Neuron (in vitro differentiated cells): Measurements from ENCODE around the gene RNU7-1.

Experiments used
- H2AFZ ChIP-seq: one replicate; pipeline ENCODE4 v1.6.1; 2013; ENCODE audit warnings: low read depth, mild to moderate bottlenecking, inconsistent platforms, low read length, moderate library complexity
- H3K27me3 ChIP-seq: one replicate; pipeline ENCODE4 v1.6.1; 2013; ENCODE audit warnings: low read length; ENCODE audit not compliant: insufficient read depth
- H3K36me3 ChIP-seq: one replicate; pipeline ENCODE4 v1.6.1; 2013; ENCODE audit warnings: low read length; ENCODE audit not compliant: insufficient read depth
- H3K4me1 ChIP-seq: one replicate; pipeline ENCODE4 v1.6.1; 2013; ENCODE audit warnings: low read length; ENCODE audit not compliant: insufficient read depth
- H3K4me3 ChIP-seq: 2 replicates; pipeline ENCODE4 v1.5.1; 2013; ENCODE audit warnings: mild to moderate bottlenecking, low read length, moderate library complexity
- H3K9me3 ChIP-seq: one replicate; pipeline ENCODE4 v1.6.1; 2013; ENCODE audit warnings: low read length

The RNU7-1 gene

GRCh38 chr12:6964605-6965025 lies 21.0 kb downstream of the RNU7-1 start:
- H3K36me3 ChIP-seq = peaks cover 45% of the 10 kb centered on the region
- no peaks in the 10 kb centered on the region for H3K9me3 ChIP-seq
- no peak overlapping the region for H3K4me3 ChIP-seq
- no peak overlapping the region for H2AFZ ChIP-seq
- no peaks in the 10 kb centered on the region for H3K27me3 ChIP-seq
- peaks cover 10% of the 10 kb centered on the region for H3K4me1 ChIP-seq

DNA sequence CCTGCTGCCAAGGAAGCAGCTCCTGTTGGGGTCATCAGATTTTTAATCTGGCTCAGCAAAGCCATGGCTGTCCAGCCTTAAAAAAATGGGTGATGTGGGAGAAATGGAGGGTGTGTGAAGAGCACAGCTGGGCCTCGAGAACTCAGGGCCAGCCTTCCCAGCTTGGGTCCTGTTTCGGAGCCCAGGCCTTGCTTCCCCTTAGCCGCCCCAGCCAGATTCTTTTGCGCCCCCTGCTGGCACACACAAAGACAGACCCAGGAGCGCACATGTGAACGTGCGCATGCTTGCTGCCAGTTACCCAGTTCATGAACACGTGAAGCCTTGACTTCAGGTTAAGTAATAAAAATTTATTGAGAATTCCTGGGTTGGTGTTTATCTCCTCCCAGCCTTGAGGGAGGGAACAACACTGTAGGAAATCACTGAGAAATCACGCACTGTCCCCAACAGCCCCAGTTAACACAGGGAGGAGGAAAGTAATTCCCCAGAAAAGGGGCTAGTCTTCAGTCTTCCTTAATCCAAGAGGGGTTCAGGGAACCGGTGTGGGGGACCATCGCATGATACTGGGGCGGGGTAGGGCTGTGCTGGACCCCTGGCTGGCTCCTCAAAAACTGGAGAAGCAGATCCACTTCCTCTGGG lies 21.5 kb downstream of the RNU7-1 start:
- no peaks in the 10 kb centered on the region for H3K27me3 ChIP-seq
- peaks cover 10% of the 10 kb centered on the region for H3K4me1 ChIP-seq
- peaks cover 45% of the 10 kb centered on the region for H3K36me3 ChIP-seq
- no peaks in the 10 kb centered on the region for H3K9me3 ChIP-seq
- H3K4me3 ChIP-seq = no peak overlapping the region
- H2AFZ ChIP-seq = no peak overlapping the region

- H3K36me3 ChIP-seq = peaks cover 45% of the 10 kb centered on the region
- no peaks in the 10 kb centered on the region for H3K27me3 ChIP-seq
- no peaks in the 10 kb centered on the region for H3K9me3 ChIP-seq
- H2AFZ ChIP-seq = no peak overlapping the region
- H3K4me1 ChIP-seq = peaks cover 10% of the 10 kb centered on the region
- no peak overlapping the region for H3K4me3 ChIP-seq
Observed at GRCh38 chr12:6965714-6966113, 22.1 kb downstream of the RNU7-1 start.

- no peak overlapping the region for H3K4me3 ChIP-seq
- peaks cover 45% of the 10 kb centered on the region for H3K36me3 ChIP-seq
- H2AFZ ChIP-seq = no peak overlapping the region
- peaks cover 11% of the 10 kb centered on the region for H3K4me1 ChIP-seq
- H3K9me3 ChIP-seq = no peaks in the 10 kb centered on the region
- H3K27me3 ChIP-seq = no peaks in the 10 kb centered on the region
Observed at GRCh38 chr12:6966351-6966750, 22.7 kb downstream of the RNU7-1 start.

DNA sequence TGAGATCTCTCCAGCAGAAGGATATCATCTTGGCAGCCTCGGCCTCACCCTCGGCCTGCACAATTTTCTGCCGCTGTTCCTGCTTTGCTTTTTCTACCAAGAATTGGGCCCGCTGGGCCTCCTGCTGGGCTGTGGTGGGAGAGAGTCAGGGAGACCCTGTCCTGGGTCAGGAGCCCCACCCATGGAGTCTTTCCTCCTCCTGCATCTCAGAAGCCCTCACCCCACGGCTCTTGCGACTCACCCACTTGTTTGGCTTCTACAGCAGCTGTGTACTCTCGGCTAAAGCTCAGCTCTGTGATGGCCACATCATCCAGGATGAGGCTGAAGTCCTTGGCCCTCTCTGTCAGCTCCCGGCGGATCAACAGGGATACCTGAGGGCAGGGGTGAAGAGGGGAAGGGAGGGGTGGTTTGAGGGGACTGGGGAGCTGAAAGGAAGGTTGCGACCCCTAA lies 24.1 kb downstream of the RNU7-1 start:
- H3K4me3 ChIP-seq = no peak overlapping the region
- no peaks in the 10 kb centered on the region for H3K9me3 ChIP-seq
- H3K4me1 ChIP-seq = peaks cover 18% of the 10 kb centered on the region
- peaks cover 45% of the 10 kb centered on the region for H3K36me3 ChIP-seq
- no peak overlapping the region for H2AFZ ChIP-seq
- no peaks in the 10 kb centered on the region for H3K27me3 ChIP-seq

DNA sequence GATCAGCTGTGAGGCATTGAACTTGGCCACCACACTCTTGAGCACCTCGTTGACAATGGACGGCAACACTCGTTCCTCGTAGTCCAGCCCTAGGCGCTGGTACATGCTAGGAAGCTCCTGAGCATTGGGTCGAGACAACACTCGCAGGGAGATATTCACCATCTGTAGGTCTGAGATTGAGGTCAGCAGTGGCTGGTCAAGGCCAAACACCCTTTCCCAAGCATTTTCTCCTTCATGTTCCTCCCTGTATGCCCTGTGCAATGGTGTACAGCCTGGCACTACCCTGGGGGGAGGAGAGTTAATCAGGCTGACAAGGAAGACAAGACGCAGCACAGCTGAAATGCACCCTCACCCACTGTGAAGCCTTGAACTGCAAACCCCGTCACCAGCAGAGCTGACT lies 24.8 kb downstream of the RNU7-1 start:
- Histone ChIP-seq H2AFZ (no peak overlapping the region), H3K4me3 (no peak overlapping the region), H3K9me3 (no peaks in the 10 kb centered on the region), H3K27me3 (no peaks in the 10 kb centered on the region), H3K4me1 (peaks cover 18% of the 10 kb centered on the region), H3K36me3 (peaks cover 45% of the 10 kb centered on the region)

- Histone ChIP-seq H3K36me3 (peaks cover 55% of the 10 kb centered on the region), H3K4me3 (peak overlapping the region; percentile 96), H2AFZ (no peak overlapping the region), H3K27me3 (no peaks in the 10 kb centered on the region), H3K9me3 (no peaks in the 10 kb centered on the region), H3K4me1 (peaks cover 18% of the 10 kb centered on the region)
Observed at GRCh38 chr12:6970096-6970527, 26.5 kb downstream of the RNU7-1 start.

DNA sequence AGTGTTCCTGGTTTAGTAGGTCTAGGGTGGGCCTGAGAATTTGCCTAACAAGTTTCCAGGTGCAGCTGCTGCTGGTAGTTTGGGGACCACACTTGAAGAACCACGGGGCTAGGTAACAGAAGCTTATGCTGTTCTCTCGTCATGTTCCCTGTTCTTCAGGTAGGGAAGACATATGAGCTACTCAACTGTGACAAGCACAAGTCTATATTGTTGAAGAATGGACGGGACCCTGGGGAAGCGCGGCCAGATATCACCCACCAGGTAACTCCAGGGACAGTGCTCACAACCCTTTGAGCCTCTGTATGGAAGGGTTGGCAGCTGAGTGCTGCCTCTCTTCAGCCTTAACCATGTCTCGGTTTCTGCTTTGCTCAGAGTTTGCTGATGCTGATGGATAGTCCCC lies 30.6 kb downstream of the RNU7-1 start:
- Histone ChIP-seq H3K9me3 (no peaks in the 10 kb centered on the region), H3K4me3 (no peak overlapping the region), H3K27me3 (no peaks in the 10 kb centered on the region), H2AFZ (no peak overlapping the region), H3K4me1 (peaks cover 12% of the 10 kb centered on the region), H3K36me3 (peaks cover 56% of the 10 kb centered on the region)

- peaks cover 8% of the 10 kb centered on the region for H3K4me1 ChIP-seq
- no peaks in the 10 kb centered on the region for H3K9me3 ChIP-seq
- H3K27me3 ChIP-seq = no peaks in the 10 kb centered on the region
- peaks cover 66% of the 10 kb centered on the region for H3K36me3 ChIP-seq
- no peak overlapping the region for H2AFZ ChIP-seq
- H3K4me3 ChIP-seq = no peak overlapping the region
Observed at GRCh38 chr12:6975297-6976032, 31.8 kb downstream of the RNU7-1 start.

DNA sequence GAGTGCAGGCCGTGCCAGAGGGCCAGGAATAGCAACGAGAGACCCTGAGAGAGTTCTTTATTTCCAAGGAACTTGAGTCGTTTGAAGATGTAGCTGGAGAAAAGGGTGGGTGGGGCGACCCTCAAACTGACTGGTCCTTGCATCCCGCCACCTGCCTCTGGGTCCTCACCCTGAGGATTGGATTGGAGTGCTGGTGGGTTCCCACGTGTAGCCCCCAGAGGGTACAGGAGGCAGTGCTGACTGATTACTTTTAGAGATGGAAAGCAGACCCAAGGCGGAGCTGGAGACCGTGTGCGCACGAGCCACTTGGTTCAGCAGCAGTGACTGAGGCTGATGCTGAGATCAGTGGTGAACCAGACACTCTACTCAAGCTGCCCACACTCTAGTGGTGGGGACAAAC lies 34.0 kb downstream of the RNU7-1 start:
- Histone ChIP-seq H3K4me3 (no peak overlapping the region), H3K4me1 (no peaks in the 10 kb centered on the region), H3K27me3 (no peaks in the 10 kb centered on the region), H2AFZ (no peak overlapping the region), H3K9me3 (no peaks in the 10 kb centered on the region), H3K36me3 (peaks cover 82% of the 10 kb centered on the region)

DNA sequence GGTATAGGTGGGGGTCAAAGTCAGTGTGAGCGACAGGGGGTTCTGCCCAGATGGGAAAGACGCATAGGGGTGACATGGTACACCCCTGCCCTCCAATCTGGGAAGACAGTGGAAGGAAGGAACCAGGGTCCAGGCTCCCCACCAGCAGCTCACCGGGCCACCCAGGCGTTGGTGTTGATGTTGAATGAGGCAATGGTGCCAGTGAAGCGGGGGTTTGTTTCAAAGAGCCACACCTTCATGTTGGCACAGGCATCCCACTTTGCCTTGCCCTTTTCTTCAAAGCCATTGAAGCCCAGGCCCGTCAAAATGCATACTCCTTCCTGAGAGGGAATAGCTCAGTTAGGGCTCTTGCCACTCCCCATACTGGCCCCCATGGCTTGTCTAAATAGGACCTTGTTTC lies 34.6 kb downstream of the RNU7-1 start:
- H3K9me3 ChIP-seq = no peaks in the 10 kb centered on the region
- H3K36me3 ChIP-seq = peaks cover 85% of the 10 kb centered on the region
- H3K4me1 ChIP-seq = no peaks in the 10 kb centered on the region
- H3K27me3 ChIP-seq = no peaks in the 10 kb centered on the region
- H3K4me3 ChIP-seq = no peak overlapping the region
- no peak overlapping the region for H2AFZ ChIP-seq

- H3K4me1 ChIP-seq = no peaks in the 10 kb centered on the region
- peaks cover 85% of the 10 kb centered on the region for H3K36me3 ChIP-seq
- no peak overlapping the region for H3K4me3 ChIP-seq
- no peaks in the 10 kb centered on the region for H3K9me3 ChIP-seq
- no peak overlapping the region for H2AFZ ChIP-seq
- no peaks in the 10 kb centered on the region for H3K27me3 ChIP-seq
Observed at GRCh38 chr12:6978611-6979011, 35.0 kb downstream of the RNU7-1 start.

DNA sequence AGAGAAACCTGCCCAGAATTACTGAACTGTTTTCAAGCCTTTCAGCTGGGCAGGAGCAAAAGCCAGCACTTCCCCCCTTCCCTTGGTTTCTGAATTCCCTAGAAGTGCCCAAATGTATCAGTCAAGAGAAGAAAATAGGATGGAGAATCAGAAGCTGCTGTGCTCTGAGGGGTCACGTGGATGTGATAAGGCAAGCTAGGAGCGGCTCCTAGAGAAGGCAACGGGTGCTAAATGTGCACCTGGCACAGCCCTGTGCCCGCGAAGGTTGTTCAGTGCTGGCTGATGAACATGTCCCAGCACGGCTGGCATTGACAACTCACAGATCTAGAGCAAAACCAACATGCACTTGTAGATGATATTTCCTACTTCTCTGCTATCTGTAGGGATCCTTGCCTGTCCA lies 35.4 kb downstream of the RNU7-1 start:
- H3K4me1 ChIP-seq = no peaks in the 10 kb centered on the region
- H3K4me3 ChIP-seq = no peak overlapping the region
- no peak overlapping the region for H2AFZ ChIP-seq
- H3K9me3 ChIP-seq = no peaks in the 10 kb centered on the region
- no peaks in the 10 kb centered on the region for H3K27me3 ChIP-seq
- H3K36me3 ChIP-seq = peaks cover 81% of the 10 kb centered on the region
